GM18858 (cell line): ENCODE measurements around the gene VPS52.
"Not testable (repeated sequence)": the region's sequence is repeated elsewhere in the genome, so short reads cannot be mapped to it uniquely, and the experiment has no call there.

Source experiments
- ATAC-seq: cut with Tn5 transposase; IDR thresholded peaks from one replicate; pipeline ENCODE4 v1.9.1; 2021; ENCODE audit not compliant: unreplicated experiment

The VPS52 gene

GRCh38 chr6:33251395-33252012 is 20.2 kb downstream of the VPS52 start:
- no peak for ATAC-seq

GRCh38 chr6:33250731-33251130 is 20.9 kb downstream of the VPS52 start:
- no peak for ATAC-seq

GRCh38 chr6:33249732-33250630 is 21.7 kb downstream of the VPS52 start:
- no peak for ATAC-seq

GRCh38 chr6:33248932-33249731 is 22.5 kb downstream of the VPS52 start:
- peak; percentile 74 for ATAC-seq

- no peak for ATAC-seq
These were observed 23.1 kb downstream of the VPS52 start for GRCh38 chr6:33248643-33248931.

- ATAC-seq: no peak
These were observed 23.6 kb downstream of the VPS52 start for GRCh38 chr6:33247977-33248642.

- no peak for ATAC-seq
These were observed 28.2 kb downstream of the VPS52 start for GRCh38 chr6:33243476-33243875.

GRCh38 chr6:33241968-33242367 is 29.7 kb downstream of the VPS52 start:
- ATAC-seq: no peak

GRCh38 chr6:33237741-33238140 is 33.9 kb downstream of the VPS52 start:
- ATAC-seq: no peak

- no peak for ATAC-seq
These were observed 34.8 kb downstream of the VPS52 start for GRCh38 chr6:33236852-33237251.

GRCh38 chr6:33236328-33236727 is 35.3 kb downstream of the VPS52 start:
- ATAC-seq: no peak

GRCh38 chr6:33235221-33235634 is 36.4 kb downstream of the VPS52 start:
- no peak for ATAC-seq

GRCh38 chr6:33226503-33227120 is 45.1 kb downstream of the VPS52 start:
- not testable (repeated sequence) for ATAC-seq

GRCh38 chr6:33217681-33218080 is 54.0 kb downstream of the VPS52 start:
- ATAC-seq: no peak

GRCh38 chr6:33217246-33217645 is 54.4 kb downstream of the VPS52 start:
- no peak for ATAC-seq

GRCh38 chr6:33216117-33216649 is 55.5 kb downstream of the VPS52 start:
- ATAC-seq: no peak

- ATAC-seq: no peak
These were observed 56.2 kb downstream of the VPS52 start for GRCh38 chr6:33215271-33216116.

- ATAC-seq: no peak
These were observed 57.7 kb downstream of the VPS52 start for GRCh38 chr6:33213989-33214335.

- ATAC-seq: no peak
These were observed 58.3 kb downstream of the VPS52 start for GRCh38 chr6:33213166-33213988.
